ENCODE results near the gene BRI3BP.

- TF ChIP-seq, protein P1, sequence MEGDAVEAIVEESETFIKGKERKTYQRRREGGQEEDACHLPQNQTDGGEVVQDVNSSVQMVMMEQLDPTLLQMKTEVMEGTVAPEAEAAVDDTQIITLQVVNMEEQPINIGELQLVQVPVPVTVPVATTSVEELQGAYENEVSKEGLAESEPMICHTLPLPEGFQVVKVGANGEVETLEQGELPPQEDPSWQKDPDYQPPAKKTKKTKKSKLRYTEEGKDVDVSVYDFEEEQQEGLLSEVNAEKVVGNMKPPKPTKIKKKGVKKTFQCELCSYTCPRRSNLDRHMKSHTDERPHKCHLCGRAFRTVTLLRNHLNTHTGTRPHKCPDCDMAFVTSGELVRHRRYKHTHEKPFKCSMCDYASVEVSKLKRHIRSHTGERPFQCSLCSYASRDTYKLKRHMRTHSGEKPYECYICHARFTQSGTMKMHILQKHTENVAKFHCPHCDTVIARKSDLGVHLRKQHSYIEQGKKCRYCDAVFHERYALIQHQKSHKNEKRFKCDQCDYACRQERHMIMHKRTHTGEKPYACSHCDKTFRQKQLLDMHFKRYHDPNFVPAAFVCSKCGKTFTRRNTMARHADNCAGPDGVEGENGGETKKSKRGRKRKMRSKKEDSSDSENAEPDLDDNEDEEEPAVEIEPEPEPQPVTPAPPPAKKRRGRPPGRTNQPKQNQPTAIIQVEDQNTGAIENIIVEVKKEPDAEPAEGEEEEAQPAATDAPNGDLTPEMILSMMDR (IDR thresholded peaks at IDR 0.05), result no peak
- no peak for TF ChIP-seq POLR2A (IDR thresholded peaks at IDR 0.05)
These were observed 9.6 kb downstream of the BRI3BP start for GRCh38 chr12:125003021-125003420.

All from body of pancreas (tissue), 4 donors.